Activated CD4-positive, alpha-beta memory T cell treated with anti-CD3 and anti-CD28 coated beads, Interleukin-2, amount 10 ng/mL, durations not matched to agents 7 days and 5 days (primary cell): ENCODE measurements around the gene ADAMTS8. TPM values are rescaled to one million over a fixed set of nuclear protein-coding genes. Genes with fewer than 3 reads are reported as not detected.
A peak's percentile ranks its signal among the peaks of the same experiment; 100 is the strongest.
"Not testable (repeated sequence)": the region's sequence is repeated elsewhere in the genome, so short reads cannot be mapped to it uniquely, and the experiment has no call there.

ENCODE experiments used
- CTCF ChIA-PET: fragments of 350-600 bp; sonication (Branson Sonifier 250); formaldehyde crosslinking; loops from one replicate; lab custom pipeline; 2021; ENCODE audit warnings: antibody characterized with exemption, inconsistent platforms; lab: Charles Lee
- POLR2A ChIA-PET: fragments of 350-600 bp; sonication (Branson Sonifier 250); formaldehyde crosslinking; loops from one replicate; lab custom pipeline; 2021; ENCODE audit warnings: antibody characterized with exemption; lab: Charles Lee
- DNase-seq: peaks from one replicate; pipeline ENCODE4 v3.0.0-alpha.2; 2020
- H3K27ac Mint-ChIP-seq: one replicate; pipeline ENCODE4 v1.8.0; 2021; ENCODE audit warnings: mild to moderate bottlenecking, mixed read lengths
- H3K27me3 Mint-ChIP-seq: one replicate; pipeline ENCODE4 v1.8.0; 2021; ENCODE audit warnings: mixed read lengths
- H3K36me3 Mint-ChIP-seq: one replicate; pipeline ENCODE4 v1.8.0; 2021; ENCODE audit warnings: low read depth, mixed read lengths
- H3K4me1 Mint-ChIP-seq: one replicate; pipeline ENCODE4 v1.8.0; 2021; ENCODE audit warnings: mixed read lengths
- H3K4me3 Mint-ChIP-seq: one replicate; pipeline ENCODE4 v1.8.0; 2021; ENCODE audit warnings: mild to moderate bottlenecking, mixed read lengths
- H3K9me3 Mint-ChIP-seq: one replicate; pipeline ENCODE4 v1.8.0; 2021; ENCODE audit warnings: mixed read lengths
- total RNA-seq, 2 experiments: library from RNA; stranded (reverse); gene quantifications; one replicate each; pipeline ENCODE4 v1.2.3, GENCODE V29; 2021

Gene ADAMTS8
- total RNA-seq, 2 experiments from 2014 or later: not detected

DNA sequence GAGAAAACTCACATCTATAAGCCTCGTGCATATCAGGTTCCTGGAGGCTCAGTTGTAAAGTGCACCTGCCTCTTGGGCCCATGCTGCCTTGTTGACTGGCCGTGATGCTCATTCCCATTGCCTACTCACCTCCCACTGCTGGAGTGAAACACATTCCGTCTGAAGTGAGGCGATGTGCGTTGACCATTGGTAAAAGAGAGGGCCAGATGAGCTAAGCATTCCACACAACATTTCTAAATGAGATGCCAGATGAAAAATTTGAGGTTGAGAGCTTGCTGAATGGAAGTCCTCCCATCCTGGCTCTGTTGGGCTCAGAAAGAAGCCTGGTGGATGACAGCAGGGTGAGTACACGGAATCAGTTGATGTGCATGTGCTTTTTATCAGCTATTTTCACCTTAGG lies 11.5 kb upstream of the ADAMTS8 start:
- H3K9me3 Mint-ChIP-seq: no peaks in the 10 kb centered on the region
- POLR2A ChIA-PET: no interaction called here
- no peaks in the 10 kb centered on the region for H3K36me3 Mint-ChIP-seq
- peaks cover 30% of the 10 kb centered on the region for H3K4me1 Mint-ChIP-seq
- no peak for DNase-seq
- no peak overlapping the region for H3K4me3 Mint-ChIP-seq
- peaks cover 23% of the 10 kb centered on the region for H3K27me3 Mint-ChIP-seq
- CTCF ChIA-PET: interaction anchor here (2.3 kb wide), 1 partner anchor 422 kb away, joined by 9 read pairs; no protein-coding TSS in a partner anchor
- no peak overlapping the region for H3K27ac Mint-ChIP-seq

DNA sequence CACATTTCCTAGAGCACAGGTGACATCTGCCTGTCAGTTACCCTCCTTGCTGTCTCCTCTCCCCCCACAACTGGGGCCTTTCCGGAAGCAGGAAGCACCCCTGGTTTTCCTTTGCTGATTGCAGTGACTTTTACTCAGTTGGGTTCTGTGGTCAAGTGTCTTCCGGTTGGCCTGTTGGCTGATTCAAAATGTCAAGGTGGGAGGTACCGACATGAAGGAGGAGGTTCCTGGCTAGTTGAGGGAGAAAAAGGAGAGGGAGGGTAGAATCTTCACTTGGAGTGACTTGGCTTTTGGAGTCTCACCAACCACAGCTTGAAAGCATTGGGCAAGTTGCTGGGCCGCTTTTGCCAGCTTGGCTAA lies 10.7 kb upstream of the ADAMTS8 start:
- peak; percentile 60 for DNase-seq
- H3K27ac Mint-ChIP-seq: peak overlapping the region; percentile 48

GRCh38 chr11:130438401-130439159 lies 10.2 kb upstream of the ADAMTS8 start:
- Mint-ChIP-seq H3K4me1 (peaks cover 30% of the 10 kb centered on the region), H3K27ac (peak overlapping the region; percentile 48), H3K27me3 (peaks cover 17% of the 10 kb centered on the region)
- H3K36me3 Mint-ChIP-seq, POLR2A ChIA-PET, DNase-seq, H3K4me3 Mint-ChIP-seq, H3K9me3 Mint-ChIP-seq: not testable (repeated sequence)
- CTCF ChIA-PET: interaction anchor here (9.5 kb wide), 1 partner anchor 423 kb away, joined by 226 read pairs; no protein-coding TSS in a partner anchor

More for the DNA sequence above, 10.7 kb upstream of the ADAMTS8 start:
- POLR2A ChIA-PET: no interaction called here
- no peaks in the 10 kb centered on the region for H3K9me3 Mint-ChIP-seq
- H3K4me3 Mint-ChIP-seq: no peak overlapping the region
- CTCF ChIA-PET: no interaction called here
- peaks cover 22% of the 10 kb centered on the region for H3K27me3 Mint-ChIP-seq
- no peaks in the 10 kb centered on the region for H3K36me3 Mint-ChIP-seq
- H3K4me1 Mint-ChIP-seq: peaks cover 30% of the 10 kb centered on the region

DNA sequence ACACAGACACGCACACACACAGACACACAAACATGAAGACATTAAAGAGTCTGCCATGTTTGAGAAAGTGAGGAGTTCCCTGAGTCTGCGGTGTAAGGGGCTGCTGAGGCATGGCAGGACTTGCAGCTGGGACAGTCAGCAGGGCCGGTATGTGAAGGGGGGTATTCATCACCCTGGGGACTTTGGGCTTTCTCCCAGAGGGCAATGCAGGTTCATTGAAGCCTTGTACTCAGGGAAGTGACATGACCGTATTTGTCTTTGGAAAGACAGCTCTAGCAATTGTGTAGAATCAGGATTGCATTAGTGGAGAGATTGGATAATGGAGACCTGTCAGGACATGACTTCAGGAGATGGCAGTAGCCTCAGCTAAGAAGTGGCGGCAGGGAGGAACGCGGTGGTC lies 9.4 kb upstream of the ADAMTS8 start:
- Mint-ChIP-seq H3K27ac (no peak overlapping the region), H3K4me1 (peaks cover 30% of the 10 kb centered on the region), H3K36me3 (no peaks in the 10 kb centered on the region), H3K9me3 (no peaks in the 10 kb centered on the region), H3K27me3 (peaks cover 20% of the 10 kb centered on the region), H3K4me3 (no peak overlapping the region)
- no peak for DNase-seq
- ChIA-PET POLR2A (no interaction called here), CTCF (interaction anchor here (9.5 kb wide), 1 partner anchor 423 kb away, joined by 226 read pairs; no protein-coding TSS in a partner anchor)

DNA sequence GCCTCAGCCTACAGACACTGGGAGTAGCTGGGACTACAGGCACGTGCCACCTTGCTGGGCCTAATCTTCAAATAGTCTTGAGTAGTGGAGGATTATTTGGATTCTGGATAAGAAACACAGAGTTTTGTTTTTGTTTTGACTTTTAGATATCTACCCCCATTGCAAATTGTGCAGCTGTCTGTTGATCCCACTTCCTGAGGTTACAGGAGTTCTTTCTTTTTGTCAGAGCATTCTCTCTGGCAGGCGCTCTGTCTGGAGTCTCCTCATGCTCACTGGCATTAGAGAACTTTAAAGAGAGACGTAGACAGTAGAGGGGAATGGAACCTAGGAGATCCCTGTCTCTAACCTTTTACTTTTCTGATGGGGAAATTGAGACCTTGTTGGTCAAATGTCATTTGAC lies 7.8 kb upstream of the ADAMTS8 start:
- no peak overlapping the region for H3K4me3 Mint-ChIP-seq
- peaks cover 22% of the 10 kb centered on the region for H3K27me3 Mint-ChIP-seq
- peaks cover 30% of the 10 kb centered on the region for H3K4me1 Mint-ChIP-seq
- POLR2A ChIA-PET: no interaction called here
- CTCF ChIA-PET: interaction anchor here (1.0 to 9.5 kb wide), 4 partner anchors 11 to 425 kb away, joined by 3 to 226 read pairs (median 6); partner anchors contain the start of gene ADAMTS15
- no peaks in the 10 kb centered on the region for H3K36me3 Mint-ChIP-seq
- H3K27ac Mint-ChIP-seq: no peak overlapping the region
- H3K9me3 Mint-ChIP-seq: no peaks in the 10 kb centered on the region
- DNase-seq: no peak

- H3K27me3 Mint-ChIP-seq: peaks cover 24% of the 10 kb centered on the region
- peaks cover 30% of the 10 kb centered on the region for H3K4me1 Mint-ChIP-seq
- H3K9me3 Mint-ChIP-seq: no peaks in the 10 kb centered on the region
- H3K36me3 Mint-ChIP-seq: no peaks in the 10 kb centered on the region
- CTCF ChIA-PET: interaction anchor here (1.0 to 9.5 kb wide), 7 partner anchors 10 to 456 kb away, joined by 3 to 226 read pairs (median 4); no protein-coding TSS in a partner anchor
- POLR2A ChIA-PET: no interaction called here
- no peak overlapping the region for H3K27ac Mint-ChIP-seq
- H3K4me3 Mint-ChIP-seq: no peak overlapping the region
- DNase-seq: no peak
Measured at GRCh38 chr11:130435671-130436070, 7.3 kb upstream of the ADAMTS8 start.

DNA sequence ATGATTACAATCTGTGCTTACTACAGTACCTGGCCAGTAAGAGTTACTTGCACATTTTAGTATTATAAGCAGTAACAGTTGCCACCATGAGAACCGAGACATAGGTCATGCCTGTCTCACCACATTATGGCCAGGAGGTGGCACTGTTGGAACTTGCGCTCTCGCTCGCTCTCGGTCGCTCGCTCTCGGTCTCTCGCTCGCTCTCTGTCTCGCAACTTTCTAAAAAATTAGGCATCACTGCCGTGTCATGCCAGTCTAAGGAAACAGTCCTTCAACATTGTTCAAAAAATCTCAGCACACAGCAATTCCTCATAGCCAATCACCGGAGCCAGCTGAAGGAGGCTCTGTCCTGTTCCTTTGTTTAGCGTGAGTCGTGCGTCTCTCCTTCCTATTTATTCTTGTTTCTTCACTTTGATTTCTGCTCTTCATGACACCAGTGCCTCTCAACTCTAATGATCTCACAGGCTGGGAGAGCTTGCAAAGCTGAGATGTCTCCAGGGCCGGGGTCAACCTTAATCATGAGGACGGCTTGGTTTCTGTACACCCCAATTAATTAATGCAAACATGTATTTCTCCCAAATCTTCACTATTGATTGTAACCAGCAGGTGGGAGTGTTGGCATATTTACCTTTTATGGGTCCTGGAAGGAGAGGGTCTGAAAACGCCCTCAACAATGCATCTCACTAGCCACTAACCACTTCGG lies 6.3 kb upstream of the ADAMTS8 start:
- Mint-ChIP-seq H3K4me1 (peaks cover 25% of the 10 kb centered on the region), H3K36me3 (no peaks in the 10 kb centered on the region), H3K27me3 (peaks cover 33% of the 10 kb centered on the region), H3K4me3 (no peak overlapping the region), H3K9me3 (no peaks in the 10 kb centered on the region), H3K27ac (no peak overlapping the region)
- CTCF ChIA-PET: interaction anchor here (0.9 to 9.5 kb wide), 14 partner anchors 10 to 482 kb away, joined by 3 to 226 read pairs (median 4); partner anchors contain the start of gene SNX19
- POLR2A ChIA-PET: no interaction called here
- DNase-seq: peak; percentile 74

DNA sequence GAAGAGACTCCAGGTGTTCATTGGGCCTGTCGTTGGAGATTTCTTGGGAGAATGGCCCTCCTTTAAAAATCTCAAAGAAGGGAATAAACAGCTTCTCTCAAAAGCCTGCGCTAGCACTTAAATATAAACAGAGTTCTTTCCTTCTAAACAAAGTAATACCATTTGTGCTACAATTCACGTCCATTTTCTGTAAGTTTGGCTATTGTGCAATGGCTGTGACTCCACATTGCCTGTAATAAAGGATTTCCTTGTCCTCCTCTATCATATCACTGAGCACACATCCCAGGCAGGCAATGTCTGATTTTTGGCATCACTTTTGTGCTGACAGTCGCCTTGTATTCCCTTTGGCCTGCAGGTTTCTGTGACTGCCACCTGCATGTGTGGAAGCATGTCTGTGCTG lies 4.9 kb upstream of the ADAMTS8 start:
- no peak overlapping the region for H3K4me3 Mint-ChIP-seq
- H3K9me3 Mint-ChIP-seq: no peaks in the 10 kb centered on the region
- peaks cover 43% of the 10 kb centered on the region for H3K27me3 Mint-ChIP-seq
- no peak for DNase-seq
- peaks cover 21% of the 10 kb centered on the region for H3K4me1 Mint-ChIP-seq
- ChIA-PET POLR2A (interaction anchor here (2.3 kb wide), 1 partner anchor 429 kb away, joined by 7 read pairs; no protein-coding TSS in a partner anchor), CTCF (interaction anchor here (2.6 to 9.5 kb wide), 6 partner anchors 11 to 483 kb away, joined by 10 to 226 read pairs (median 22); partner anchors contain the start of genes ADAMTS15 and SNX19)
- no peak overlapping the region for H3K27ac Mint-ChIP-seq
- H3K36me3 Mint-ChIP-seq: no peaks in the 10 kb centered on the region

- POLR2A ChIA-PET: interaction anchor here (2.3 kb wide), 1 partner anchor 430 kb away, joined by 7 read pairs; no protein-coding TSS in a partner anchor
- Mint-ChIP-seq H3K9me3 (no peaks in the 10 kb centered on the region), H3K4me1 (peaks cover 18% of the 10 kb centered on the region), H3K27me3 (peaks cover 43% of the 10 kb centered on the region), H3K36me3 (no peaks in the 10 kb centered on the region), H3K27ac (no peak overlapping the region), H3K4me3 (no peak overlapping the region)
- DNase-seq: no peak
- CTCF ChIA-PET: interaction anchor here (1.0 to 9.5 kb wide), 11 partner anchors 12 to 484 kb away, joined by 3 to 226 read pairs (median 10); partner anchors contain the start of genes ADAMTS15 and SNX19
Measured at GRCh38 chr11:130431801-130432200, 3.4 kb upstream of the ADAMTS8 start.

GRCh38 chr11:130431331-130431773 lies 2.9 kb upstream of the ADAMTS8 start:
- no peaks in the 10 kb centered on the region for H3K36me3 Mint-ChIP-seq
- no peaks in the 10 kb centered on the region for H3K9me3 Mint-ChIP-seq
- POLR2A ChIA-PET: interaction anchor here (0.9 to 2.3 kb wide), 2 partner anchors 218 to 431 kb away, joined by 3 to 7 read pairs; no protein-coding TSS in a partner anchor
- DNase-seq: peak; percentile 77
- peaks cover 15% of the 10 kb centered on the region for H3K4me1 Mint-ChIP-seq
- H3K4me3 Mint-ChIP-seq: no peak overlapping the region
- no peak overlapping the region for H3K27ac Mint-ChIP-seq
- peaks cover 46% of the 10 kb centered on the region for H3K27me3 Mint-ChIP-seq
- CTCF ChIA-PET: interaction anchor here (1.0 to 9.5 kb wide), 12 partner anchors 13 to 485 kb away, joined by 3 to 226 read pairs (median 8); partner anchors contain the start of genes ADAMTS15 and SNX19

DNA sequence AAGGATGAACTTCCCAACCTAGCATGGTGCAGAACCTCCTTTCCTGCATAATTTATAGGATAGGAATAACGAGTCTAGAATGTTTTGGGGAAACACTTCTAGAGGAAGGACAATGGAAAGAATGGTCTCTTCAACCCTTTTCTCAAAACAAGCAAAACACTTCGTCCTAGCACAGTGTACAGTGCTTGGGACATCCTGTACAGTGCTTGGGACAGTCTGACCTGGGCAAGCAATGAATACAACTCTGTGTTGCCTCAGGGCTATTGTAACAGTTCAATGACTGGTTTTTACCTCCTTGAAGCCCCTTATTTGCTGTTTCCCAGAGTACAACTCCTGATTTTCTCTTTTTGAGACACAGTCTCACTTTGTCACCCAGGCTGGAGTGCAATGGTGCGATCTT lies 1.6 kb upstream of the ADAMTS8 start:
- no peak for DNase-seq
- CTCF ChIA-PET: interaction anchor here (4.3 to 9.5 kb wide), 3 partner anchors 14 to 431 kb away, joined by 28 to 226 read pairs (median 28); no protein-coding TSS in a partner anchor
- peaks cover 53% of the 10 kb centered on the region for H3K27me3 Mint-ChIP-seq
- POLR2A ChIA-PET: no interaction called here
- H3K9me3 Mint-ChIP-seq: no peaks in the 10 kb centered on the region
- no peak overlapping the region for H3K4me3 Mint-ChIP-seq
- peaks cover 12% of the 10 kb centered on the region for H3K4me1 Mint-ChIP-seq
- H3K36me3 Mint-ChIP-seq: no peaks in the 10 kb centered on the region
- no peak overlapping the region for H3K27ac Mint-ChIP-seq

GRCh38 chr11:130429120-130429681 lies 792 bp upstream of the ADAMTS8 start:
- no peak overlapping the region for H3K27ac Mint-ChIP-seq
- ChIA-PET POLR2A (no interaction called here), CTCF (interaction anchor here (4.3 to 9.5 kb wide), 2 partner anchors 15 to 432 kb away, joined by 28 to 226 read pairs; no protein-coding TSS in a partner anchor)
- no peak for DNase-seq
- no peaks in the 10 kb centered on the region for H3K36me3 Mint-ChIP-seq
- no peak overlapping the region for H3K4me3 Mint-ChIP-seq
- peaks cover 12% of the 10 kb centered on the region for H3K4me1 Mint-ChIP-seq
- peaks cover 55% of the 10 kb centered on the region for H3K27me3 Mint-ChIP-seq
- H3K9me3 Mint-ChIP-seq: no peaks in the 10 kb centered on the region
